Hematopoietic multipotent progenitor cell treated with erythropoietin and hydrocortisone succinate and interleukin-3 and kit ligand, for 15 days (in vitro differentiated cells): ENCODE results near the gene NFE2L3.
"Not testable (repeated sequence)": the region's sequence is repeated elsewhere in the genome, so short reads cannot be mapped to it uniquely, and the experiment has no call there.

Source experiments
- DNase-seq: peaks from one replicate; pipeline ENCODE4 v3.0.0-alpha.2; 2015; ENCODE audit warnings: low spot score

The NFE2L3 gene

GRCh38 chr7:26147646-26148306 lies 4.2 kb upstream of the NFE2L3 start:
- DNase-seq: not testable (repeated sequence)

- not testable (repeated sequence) for DNase-seq
Observed at GRCh38 chr7:26148307-26148700, 3.7 kb upstream of the NFE2L3 start.

DNA sequence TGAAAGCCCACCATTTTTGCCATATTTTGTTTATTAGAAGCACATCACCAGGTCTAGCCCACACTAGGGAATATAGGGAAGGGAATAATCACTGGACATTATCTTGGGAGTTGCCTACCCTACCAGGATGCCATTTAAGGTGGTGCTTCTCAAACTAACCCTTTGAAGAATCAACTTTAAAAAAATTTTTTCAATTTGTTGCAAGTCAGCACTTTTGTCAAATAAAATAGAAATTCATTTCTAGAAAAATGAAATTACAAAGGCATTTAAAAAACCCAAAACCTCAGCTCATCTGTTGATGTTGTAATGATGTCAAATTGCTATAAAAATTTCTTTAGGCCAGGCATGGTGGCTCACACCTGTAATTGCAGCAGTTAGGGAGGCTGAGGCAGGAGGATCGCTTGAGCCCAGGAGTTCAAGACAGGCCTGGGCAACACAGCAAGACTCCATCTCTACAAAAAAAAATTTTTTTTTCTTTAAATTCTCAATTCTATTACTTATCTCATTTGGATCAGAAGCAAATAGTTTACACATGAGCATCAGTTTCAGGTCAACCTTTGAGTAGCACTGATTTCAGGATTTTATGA lies 2.5 kb upstream of the NFE2L3 start:
- DNase-seq: no peak

GRCh38 chr7:26151096-26151495 lies 902 bp upstream of the NFE2L3 start:
- DNase-seq: no peak

DNA sequence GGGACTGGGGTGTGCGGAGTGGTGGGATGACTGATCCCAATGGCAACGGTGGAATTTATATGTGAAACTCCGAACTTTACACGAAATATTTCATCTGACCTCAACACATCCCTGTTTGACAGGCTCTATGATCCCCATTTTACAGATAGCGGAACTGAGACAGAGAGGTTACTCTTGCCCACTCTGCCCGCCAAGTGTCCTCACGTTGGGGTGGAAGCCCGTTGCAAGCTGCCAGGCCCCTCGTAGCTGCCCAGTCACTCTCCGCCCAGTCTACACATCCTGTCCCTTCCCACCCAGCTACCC lies 397 bp upstream of the NFE2L3 start:
- no peak for DNase-seq

DNA sequence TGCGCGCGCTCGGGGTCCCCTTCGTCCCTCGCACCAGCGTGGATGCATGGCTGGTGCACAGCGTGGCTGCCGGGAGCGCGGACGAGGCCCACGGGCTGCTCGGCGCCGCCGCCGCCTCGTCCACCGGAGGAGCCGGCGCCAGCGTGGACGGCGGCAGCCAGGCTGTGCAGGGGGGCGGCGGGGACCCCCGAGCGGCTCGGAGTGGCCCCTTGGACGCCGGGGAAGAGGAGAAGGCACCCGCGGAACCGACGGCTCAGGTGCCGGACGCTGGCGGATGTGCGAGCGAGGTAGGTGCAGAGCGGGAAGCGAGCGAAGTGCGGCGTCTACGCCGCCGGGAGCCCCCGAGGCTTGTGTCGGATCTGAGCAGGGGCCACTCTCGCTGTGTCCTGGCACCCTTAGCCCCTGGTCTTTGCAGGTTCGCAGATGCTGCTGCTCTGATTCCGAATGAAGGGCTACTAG lies 813 bp downstream of the NFE2L3 start:
- not testable (repeated sequence) for DNase-seq

- no peak for DNase-seq
Observed at GRCh38 chr7:26153241-26153822, 1.3 kb downstream of the NFE2L3 start.

- no peak for DNase-seq
Observed at GRCh38 chr7:26153823-26154783, 2.1 kb downstream of the NFE2L3 start.

- no peak for DNase-seq
Observed at GRCh38 chr7:26155531-26156375, 3.8 kb downstream of the NFE2L3 start.

GRCh38 chr7:26156451-26157420 lies 4.7 kb downstream of the NFE2L3 start:
- peak; percentile 50 for DNase-seq

DNA sequence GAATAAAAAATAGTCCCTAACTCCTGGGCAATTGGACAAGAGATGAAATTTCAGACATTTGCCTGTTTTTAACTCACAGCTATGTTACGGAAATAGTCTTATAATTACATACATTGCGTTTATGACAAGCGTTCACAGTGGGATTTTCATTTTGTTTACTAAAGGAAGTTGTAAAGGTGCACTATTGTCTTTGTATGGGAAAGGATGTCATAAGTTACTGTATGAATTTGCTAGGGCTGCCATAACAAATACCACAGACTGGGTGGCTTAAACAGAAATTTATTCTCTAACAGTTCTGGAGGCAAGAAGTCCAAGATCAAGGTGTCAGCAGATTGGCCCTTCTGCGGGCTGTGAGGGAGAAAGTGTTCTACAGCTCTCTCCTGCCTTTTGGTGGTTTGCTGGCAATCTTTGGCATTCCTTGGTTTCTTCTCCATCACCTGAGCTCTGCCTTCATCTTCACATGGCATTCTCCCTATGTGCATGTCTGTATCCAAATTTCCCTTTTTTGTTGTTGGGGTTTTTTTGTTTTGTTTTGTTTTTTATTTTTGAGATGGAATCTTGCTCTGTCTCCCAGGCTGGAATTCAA lies 5.6 kb downstream of the NFE2L3 start:
- no peak for DNase-seq

- DNase-seq: no peak
Observed at GRCh38 chr7:26159243-26159642, 7.2 kb downstream of the NFE2L3 start.

GRCh38 chr7:26160896-26161295 lies 8.9 kb downstream of the NFE2L3 start:
- DNase-seq: no peak

DNA sequence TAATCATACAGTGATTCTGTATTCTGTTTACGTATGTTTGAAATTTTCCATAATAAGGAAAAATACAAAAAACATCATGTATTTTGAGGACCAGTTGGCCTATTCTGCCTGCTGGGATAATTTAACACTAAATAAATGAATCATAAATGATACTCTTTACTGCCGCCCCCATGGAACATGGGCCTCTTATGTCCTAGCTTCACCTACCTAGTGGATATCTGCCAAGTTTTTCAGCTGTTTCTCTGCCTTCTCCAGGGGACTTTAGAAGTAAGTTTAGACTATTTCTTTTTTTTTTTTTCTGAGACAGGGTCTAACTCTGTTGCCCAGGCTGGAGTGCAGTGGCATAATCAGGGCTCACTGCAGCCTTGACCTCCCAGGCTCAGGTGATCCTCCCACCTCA lies 10.4 kb downstream of the NFE2L3 start:
- DNase-seq: no peak

GRCh38 chr7:26163804-26164203 lies 11.8 kb downstream of the NFE2L3 start:
- not testable (repeated sequence) for DNase-seq

DNA sequence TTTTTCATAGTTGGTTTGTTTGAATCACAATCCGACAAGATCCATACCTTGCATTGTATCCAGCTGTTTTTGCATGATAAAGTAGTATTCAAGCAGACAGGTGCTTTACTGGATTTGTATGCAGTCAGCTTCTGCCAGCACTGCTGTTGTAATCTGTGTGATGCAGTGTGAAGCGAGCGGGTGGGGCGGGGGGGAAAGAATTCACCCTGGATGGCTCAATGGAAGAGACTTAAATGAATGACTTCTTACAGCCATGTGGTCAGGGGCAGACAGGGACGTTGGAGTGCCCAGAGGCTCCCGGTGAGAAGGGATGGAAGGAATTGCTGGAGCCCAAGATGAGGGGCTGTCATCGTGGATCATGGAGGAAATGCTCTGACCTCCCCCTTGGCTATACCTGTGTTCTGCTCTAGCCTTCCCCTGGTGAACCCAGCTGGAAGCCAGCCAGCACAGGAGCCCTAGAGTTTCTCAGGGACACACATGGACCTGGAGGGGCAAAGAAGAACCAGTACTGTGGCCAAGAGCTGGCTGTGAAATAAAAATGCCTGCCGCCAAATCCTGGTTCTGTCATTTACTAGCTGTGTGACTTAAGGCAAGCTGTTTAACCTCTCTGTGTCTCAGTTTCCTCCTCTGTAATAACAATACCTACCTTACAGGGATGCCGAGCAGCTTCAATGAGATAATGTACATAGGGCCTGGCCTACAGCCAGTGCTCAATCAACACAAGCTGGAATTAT lies 14.1 kb downstream of the NFE2L3 start:
- DNase-seq: no peak

DNA sequence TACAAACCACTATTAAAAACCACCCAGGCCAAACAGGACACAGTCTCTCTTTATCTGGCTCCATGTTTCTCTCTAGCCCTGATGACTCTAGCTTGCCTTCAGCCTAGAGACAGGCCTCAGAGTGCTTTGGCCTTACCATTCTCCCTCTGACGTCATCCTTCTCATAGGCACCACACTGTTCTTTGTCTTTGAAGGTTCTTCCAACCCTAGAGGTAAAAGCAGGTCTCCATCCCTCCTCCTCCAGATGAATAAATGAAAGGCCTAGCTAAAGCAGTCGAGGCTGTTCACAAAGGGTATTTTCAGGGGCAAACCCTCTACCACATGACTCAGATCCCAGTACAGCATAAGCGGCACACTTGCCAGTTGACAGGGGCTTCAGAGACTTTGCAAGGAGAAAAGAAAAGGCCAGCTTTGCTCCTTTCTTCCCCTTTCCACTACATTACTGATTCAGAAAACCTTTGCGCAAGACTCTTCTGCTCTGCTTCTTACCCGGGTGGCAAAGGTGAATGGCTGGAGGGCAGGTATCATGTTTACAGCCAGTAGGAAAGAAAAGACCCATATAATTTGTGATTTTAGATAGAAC lies 14.8 kb downstream of the NFE2L3 start:
- no peak for DNase-seq

DNA sequence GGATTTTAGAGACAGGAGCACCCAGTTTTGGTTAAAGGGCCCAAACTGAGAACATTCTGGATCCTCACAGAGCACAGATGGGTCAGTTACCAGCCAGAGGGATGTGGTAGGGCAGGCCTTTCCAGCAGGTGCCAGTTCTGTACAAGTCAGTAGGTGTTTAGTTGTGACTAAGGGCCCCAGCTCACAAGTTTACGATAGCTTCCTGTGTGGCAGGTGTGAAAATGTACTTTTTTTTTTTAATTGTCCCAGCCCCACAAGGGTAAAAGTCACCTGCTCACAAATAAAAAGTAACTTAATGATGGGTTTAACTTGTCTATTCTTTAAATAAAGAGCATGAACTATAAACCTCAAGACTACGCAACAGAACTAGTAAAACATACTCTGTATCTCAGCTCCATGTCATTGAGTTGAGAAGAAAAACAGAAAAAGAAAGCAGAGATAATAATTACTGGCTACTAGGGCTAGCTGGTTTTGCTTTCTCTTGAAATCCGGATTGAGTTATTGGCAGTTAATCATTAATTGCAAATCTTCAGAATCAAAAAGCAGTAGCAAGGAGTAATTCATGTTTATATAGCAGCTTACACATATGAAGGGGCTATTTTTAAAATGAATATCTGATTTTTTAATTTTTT lies 15.4 kb downstream of the NFE2L3 start:
- DNase-seq: no peak
